ENCODE data around the gene NTSR1.
"Not testable (repeated sequence)": the region's sequence is repeated elsewhere in the genome, so short reads cannot be mapped to it uniquely, and the experiment has no call there.

The NTSR1 gene

DNA sequence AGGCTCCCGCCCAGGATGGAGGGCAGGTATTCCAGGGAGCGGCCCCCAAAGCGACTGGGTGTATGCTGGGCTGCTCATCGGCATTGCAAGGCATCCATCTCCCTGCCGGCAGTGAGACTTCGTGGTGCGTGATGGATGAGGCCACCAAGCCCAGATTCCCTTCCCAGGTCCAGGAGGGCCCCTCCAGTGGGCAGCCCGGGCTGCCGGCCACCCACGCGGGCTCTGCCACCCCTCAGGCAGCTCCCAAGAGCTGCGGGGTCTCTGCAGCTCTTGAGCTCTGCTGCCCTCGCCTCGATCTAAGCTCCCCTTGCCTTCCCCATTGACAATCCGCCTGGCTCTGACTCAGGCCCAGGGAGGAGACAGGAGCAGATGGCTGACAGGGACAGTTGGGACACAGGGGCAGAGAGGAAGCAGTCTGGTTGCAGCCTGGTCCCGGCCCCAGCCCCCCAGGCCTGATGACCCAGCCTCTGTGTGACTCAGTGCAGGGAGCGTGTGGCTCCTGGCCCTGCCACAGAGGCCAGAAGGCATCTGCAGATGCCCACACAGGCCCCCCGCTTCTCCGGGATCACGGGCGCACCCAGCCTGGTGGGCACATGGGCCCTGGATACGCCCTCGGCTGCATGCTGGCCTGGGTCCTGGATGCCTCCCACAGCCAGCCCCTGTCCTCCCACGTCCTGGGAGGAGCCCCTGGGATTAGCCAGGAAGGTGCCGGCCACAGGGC, 33.3 kb upstream of the NTSR1 start:
- peak; percentile 80 to 86 for DNase-seq

DNA sequence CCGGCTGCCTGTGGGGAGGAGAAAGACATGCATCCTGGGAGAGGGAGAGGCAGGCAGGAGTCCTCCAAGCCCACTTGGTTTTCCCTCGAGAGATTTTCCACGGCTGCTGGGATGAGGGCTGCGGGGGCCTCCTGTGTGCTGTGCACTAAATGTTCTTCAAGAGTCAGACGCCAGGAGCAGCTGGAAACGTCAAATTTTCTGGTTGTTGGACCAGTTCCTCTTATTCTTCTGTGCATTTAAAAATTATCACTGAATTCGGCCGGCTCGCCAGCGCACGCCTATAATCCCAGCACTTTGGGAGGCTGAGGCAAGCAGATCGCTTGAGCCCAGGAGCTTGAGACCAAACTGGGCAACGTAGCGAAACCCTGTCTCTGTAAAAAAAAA, 32.8 kb upstream of the NTSR1 start:
- DNase-seq = no peak

DNA sequence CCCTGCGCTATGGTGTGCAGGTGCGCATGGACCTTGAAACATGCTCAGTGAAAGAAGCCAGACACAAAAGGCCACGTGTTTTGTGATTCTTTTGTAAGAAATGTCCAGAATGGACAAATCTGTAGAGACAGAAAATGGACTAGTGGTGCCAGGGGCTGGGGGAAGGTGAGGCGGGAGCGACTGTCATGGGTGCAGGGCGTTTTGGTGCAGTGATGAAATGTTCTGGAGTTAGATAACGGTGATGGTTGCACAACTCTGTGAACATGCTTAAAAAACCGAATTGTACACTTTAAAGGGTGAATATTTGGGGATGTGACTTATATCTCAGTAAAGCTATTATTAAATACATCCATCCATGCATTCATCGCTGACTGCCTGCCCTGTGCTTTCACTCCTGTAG, 31.7 kb upstream of the NTSR1 start:
- no peak for DNase-seq

DNA sequence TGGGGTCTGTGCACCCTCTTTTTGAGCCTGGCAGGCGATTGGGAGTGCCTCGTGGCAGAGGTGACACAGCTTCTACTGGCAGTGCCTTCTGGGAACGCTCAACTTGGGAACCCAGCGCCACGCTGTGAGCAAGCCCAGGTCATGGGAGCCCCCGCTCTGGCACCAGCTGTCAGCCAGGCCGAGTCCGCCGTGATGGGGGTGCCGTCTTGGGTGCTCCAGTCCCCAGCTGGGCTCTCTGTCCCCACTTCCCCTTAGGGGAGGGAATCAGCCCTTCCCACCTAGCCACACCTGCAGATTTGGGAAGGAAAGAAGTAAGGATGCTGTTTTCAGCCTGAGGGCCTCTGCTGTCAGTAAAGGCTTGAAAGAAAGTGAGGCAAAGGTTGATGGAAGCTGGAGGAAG, 31.0 kb upstream of the NTSR1 start:
- DNase-seq = no peak

DNA sequence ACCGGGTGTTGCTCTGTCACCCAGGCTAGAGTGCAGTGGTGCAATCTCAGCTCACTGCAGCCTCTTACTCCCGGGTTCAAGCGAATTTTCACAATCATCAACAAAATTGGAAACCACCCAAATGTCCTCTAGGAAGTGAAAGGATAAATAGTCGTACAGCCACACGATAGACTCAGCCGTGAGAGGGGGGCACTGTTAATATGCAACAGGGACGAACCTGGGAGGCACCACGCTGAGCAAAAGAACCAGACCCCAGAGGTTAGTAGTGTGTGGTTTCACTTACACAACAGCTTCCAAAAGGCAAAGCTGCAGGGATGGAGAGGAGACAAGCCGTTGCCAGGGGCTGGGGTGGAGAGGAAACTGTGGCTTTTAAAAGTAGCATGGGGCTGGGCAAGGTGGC, 30.1 kb upstream of the NTSR1 start:
- DNase-seq = peak; percentile 57 to 72

DNA sequence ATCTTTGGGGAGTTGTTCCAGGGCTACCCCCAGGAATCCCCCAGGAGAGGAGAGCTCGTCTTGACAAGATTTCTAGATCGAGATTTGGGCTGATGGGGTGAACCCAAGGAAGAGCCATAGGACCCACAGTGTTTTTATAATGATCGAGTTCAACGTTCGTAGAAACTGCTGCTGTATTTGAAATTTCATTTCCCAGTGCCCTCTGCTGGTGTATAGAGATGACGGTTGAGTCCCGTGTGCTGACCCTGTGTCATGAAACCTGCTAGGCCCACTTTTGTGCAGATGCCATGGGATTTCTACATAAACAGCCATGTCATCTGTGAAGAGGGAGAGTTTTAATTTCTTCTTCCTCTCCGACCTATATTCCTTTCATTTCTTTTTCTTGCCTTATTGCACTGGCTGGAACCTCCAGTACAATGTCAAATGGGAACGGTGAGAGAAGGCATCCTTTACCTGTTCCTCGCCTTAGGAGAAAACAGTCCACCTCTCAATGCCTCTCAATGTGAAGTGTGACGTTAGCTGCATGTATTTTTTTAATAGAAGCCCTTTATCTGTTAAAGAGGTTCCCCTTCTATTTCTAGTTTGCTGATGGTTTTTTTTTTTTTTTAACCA, 28.6 kb upstream of the NTSR1 start:
- no peak for DNase-seq

DNA sequence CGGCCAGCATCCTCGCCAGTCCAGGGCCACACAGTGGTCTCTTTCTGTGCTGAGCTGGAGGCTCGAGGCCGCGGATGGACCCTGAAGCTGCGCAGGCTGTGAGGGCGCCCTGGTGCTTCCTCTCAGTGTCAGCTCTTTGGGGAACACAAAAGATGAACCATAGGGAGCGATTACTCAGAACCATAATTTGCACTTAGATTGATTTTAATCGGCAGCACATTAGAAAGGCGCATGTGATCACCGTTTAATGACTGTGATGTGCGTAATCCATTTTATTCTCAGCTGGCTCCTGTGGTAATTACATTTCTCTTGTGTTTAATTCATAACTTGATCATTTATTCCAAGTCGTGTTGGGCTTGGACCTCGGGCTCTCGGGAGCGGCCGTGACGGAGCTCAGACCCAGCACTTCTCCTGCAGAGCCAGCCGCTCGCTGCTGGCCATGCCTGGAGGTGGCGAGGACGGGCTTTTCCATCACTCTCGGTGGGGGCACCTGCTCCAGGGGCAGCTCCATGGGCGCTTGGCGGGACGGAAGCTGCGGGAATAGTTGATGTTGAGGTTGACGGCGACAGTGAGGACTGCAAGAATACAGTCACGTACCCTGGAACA, 25.6 kb upstream of the NTSR1 start:
- DNase-seq = no peak

DNA sequence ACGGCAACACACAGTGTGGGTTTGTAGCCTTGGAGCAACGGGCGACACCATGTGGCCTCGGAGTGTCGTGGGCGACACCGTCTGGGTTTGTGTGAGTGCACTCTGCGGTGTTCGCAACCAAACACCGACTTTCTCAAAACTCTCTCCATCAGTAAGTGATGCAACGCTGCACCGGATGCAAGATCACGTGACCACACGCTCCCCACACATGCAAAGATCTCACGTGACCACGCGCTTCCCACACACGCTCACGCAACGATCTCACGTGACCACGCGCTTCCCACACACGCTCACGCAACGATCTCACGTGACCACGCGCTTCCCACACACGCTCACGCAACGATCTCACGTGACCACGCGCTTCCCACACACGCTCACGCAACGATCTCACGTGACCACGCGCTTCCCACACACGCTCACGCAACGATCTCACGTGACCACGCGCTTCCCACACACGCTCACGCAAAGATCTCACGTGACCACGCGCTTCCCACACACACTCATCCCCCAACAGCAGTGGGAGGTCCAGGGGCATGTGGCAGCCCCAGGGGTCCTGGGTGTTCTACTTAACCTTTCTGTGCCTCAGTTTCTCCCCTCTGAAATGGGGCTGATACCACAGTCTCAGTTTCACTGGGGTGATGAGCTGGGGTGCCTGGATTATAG, 24.8 kb upstream of the NTSR1 start:
- DNase-seq = not testable (repeated sequence)

DNA sequence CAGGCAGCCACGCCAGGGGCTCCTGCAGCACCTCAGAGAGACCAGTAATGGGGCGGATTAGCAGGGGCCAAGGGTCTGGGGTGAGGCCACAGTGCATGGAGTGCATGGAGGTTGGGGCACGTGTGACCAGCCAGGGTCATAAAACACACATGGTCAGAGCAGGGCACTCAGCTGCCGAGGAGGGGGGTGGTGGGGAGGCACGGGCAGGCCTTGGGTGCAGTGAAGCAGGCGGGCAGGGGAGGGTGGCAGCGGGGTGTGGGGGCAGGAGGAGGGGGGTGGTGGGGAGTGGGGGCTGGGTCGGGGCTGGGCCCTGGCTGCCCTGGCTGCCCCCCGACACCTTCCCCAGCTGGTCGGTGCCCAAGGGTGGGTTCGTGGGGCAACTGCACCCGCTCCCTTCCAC, 23.7 kb upstream of the NTSR1 start:
- no peak for DNase-seq

DNA sequence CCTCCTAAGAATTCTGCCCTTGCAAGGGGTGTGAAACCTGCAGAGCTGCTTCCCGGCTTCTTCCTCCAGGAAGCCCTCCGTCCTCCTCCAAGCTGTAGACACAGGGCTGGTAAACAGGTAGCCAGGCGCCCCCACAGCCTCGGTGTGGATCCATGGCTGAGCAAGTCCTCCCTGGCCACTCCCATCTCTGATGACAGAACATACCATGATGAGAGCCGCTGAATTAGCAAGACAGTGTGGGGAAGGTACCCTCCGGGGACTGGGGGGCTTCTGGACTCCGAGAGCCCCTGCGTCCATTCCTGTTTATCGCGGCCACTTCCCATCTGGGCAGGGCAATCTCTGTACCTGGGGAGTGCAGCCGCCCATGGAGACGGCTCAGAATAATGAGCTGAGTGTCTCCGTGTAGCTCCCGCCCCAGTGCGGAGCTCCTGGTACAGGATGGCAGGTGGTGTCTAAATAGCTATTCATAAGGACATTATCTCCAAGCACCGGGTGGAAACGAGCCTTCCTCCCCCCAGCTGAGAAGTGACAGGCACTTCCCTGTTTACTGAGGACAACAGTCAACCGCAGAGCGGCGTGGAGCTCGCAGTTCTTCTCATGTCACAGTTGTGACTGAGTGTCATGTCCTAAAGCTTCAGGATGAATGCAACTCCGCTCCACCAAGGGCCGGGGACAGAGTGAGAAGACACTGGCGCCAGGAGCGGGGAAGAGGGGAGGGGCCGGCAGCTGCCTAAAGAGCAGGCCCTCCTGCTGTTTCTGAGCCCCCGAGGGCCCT, 22.7 kb upstream of the NTSR1 start:
- DNase-seq = peak; percentile 75 to 80

DNA sequence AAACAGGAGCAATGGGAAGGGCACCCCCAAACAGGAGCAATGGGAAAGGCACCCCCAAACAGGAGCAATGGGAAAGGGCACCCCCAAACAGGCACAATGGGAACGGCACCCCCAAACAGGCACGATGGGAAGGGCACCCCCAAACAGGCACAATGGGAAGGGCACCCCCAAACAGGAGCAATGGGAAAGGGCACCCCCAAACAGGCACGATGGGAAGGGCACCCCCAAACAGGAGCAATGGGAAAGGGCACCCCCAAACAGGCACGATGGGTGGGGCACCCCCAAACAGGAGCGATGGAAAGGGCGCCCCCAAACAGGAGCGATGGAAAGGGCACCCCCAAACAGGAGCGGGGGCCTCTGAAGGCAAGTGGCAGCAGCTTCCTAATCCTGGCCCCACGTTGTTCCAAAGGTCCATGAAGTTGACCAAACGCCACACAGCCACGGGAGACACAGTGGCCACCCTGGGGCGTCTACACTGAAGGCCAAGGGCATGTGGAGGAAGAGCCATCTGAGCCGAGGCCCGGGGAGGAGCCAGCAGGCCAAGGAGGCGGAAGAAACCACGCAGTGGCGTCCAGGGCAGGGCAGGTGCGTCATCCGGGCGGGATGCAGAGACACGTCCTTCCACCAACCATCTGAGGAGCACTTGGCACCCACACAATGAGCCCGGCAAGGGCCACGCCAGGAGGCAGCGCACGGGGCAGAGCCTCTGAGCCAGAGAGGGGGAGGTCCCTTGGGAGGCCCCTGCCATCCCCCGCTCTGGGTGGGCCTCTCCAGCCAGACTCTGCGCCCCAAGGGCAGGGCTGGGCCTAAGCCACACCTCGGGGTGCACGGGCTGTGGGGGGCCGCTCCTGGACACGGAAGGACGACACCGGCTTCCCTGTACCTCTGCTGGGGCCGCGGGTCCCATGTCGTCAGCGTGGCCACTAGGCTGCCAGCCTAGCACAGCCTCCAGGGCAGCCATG, 21.5 kb upstream of the NTSR1 start:
- no peak for DNase-seq

DNA sequence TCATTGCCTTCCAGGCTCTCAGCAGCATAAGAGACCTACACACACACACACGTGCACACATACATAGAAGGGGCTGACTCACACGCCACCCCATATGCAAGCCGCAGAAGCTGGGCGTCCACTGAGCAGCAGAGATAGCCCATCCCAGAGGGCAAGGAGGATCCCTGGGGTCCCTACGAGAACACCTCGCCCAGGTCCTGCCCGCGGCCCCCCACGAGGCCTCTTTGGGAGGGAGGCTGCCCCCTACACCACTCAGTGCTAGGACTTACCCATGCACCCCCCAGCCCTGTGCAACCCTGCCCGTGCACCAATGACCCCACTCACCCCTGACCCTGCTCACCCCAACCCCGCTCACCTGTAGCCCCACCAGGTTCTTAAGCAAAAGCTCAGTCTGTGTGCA, 20.6 kb upstream of the NTSR1 start:
- no peak for DNase-seq

DNA sequence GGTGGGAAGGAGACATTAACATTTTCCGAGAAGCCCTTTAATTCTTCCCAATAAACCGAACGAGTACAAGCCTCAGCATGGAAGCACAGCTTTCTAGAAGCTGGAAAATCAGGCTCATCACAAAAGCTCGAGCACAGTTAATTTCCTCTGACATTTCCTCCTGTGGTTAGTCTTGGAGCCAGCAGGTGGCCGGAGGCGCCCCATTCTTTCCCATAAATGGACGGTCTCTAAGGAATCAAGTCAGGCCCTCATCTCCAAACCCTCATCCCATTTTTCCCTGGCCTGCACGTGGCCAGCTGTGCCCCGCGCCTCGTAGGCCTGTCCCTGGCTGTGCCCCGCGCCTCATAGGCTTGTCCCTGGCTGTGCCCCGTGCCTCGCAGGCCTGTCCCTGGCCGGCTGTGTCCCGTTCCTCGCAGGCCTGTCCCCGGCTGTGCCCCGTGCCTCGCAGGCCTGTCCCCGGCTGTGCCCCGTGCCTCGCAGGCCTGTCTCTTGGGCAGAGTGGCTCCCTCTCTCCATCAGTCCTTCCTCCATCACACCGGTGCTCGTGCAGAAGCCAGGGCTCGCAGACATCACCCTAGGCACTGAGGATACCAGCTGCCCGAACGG, 19.7 kb upstream of the NTSR1 start:
- DNase-seq = no peak

DNA sequence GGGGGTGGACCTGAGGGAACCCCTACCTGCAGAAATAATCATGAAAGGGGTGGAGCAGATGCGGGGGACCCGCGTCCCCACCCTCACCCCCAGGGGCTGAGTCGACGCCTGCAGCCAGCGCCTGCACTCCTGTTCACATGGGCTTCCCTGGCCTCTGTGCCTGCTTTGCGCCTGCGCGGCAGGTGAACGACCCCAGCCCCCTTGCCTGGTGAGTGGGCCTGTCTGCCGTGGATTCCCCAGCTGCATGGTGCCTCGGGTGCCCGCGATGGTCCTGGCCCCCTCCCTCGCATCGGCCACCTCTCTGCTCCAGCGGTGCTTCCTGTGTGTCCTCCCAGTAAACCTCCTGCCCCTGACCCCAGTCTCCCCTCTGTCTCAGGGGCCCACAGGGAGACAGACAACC, 18.8 kb upstream of the NTSR1 start:
- DNase-seq = no peak

DNA sequence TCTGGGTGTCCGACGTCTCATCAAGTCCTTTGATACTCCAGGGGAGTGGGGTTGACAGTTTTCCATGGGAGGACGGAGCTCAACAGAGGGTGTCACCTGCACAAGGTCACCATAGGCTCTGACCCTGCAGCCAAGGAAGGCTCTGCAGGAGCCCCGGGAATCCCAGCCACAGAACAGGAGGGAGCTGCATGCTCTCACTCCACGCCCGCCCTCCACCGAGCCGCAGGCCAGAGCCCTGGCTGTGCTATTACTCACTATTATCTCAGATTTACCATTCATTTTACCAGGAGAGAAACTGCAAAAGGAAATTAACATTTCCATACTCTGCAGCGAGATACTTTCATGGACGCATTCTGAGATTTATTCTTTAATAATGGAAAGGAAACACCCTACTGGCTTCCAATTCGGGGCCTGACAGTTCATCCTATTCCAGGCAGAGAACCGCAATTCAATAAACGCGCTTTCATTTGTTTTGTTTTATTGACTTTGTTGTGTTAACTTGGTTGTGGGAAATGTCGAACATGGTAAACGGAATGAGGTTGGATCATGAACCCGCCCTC, 18.3 kb upstream of the NTSR1 start:
- DNase-seq = no peak

DNA sequence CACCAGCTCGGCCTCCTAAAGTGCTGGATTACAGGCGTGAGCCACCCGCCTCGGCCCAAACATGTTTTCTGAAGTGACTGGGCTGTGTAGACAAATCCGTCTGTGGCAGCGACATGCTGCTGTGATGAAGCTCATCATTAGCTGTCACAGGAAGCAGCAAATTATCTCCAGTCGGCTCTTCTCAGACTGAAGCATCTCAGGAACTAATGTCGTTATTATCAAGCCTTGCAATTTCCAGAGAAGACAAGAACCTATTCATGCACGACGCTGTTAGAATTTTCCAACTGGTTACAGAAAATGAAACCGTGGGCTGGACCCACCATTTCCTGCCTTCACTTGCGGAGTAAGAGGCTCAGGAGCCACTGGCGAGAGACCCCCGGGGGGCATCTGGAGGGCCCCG, 17.1 kb upstream of the NTSR1 start:
- no peak for DNase-seq

DNA sequence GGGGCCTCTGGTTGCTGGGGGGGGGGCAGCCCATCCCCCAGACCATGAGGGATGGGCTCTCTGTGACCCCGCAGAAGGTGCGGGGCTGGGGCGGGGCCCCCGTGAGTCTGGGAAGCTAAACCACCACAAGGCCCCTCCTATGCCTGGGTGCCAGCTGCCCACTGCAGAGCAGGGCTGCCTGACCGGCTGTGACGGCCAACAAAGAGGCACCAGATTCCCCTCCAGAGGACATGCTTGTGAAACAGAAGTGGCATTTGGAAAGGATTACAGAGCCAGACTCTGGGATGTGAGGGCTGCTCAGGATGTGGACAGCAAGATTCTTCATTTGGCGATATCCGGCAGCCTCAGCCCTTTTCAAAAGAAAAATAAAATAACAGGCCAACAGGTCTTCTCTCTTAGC, 16.5 kb upstream of the NTSR1 start:
- no peak for DNase-seq

DNA sequence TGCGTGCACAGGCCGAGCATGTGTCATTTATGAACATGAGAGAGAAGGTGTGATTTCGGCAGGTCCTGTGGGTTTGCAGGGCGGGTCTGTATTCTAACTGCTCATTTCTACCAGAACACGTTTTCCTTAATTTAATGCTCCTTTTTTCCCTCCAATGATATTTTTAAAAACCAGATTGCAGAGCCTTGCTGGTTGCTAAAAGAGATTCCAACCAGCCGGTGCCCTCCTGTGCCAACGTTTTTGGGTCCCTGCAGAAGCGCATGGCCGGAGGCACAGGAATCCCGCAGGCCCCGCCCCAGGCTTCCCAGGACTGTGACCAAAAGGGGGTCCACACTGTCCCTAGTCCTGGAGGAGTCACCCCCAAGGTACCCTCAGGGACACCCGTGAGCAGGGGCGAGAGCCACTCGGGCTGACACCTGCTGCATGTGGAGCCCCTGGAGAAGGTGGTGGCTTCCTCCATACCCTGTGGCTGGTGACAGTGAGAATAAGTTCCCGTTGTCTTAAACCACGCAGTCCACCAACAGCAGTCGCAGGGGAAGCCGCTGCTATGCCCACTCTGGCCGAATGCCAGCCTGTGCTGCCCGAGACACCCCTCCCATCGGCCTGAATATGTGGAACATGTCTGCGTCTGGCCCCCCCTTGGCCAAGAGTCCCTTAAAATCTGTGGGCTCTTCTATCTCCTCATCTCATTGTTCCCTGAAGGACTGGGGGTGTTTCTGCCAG, 15.7 kb upstream of the NTSR1 start:
- no peak for DNase-seq

DNA sequence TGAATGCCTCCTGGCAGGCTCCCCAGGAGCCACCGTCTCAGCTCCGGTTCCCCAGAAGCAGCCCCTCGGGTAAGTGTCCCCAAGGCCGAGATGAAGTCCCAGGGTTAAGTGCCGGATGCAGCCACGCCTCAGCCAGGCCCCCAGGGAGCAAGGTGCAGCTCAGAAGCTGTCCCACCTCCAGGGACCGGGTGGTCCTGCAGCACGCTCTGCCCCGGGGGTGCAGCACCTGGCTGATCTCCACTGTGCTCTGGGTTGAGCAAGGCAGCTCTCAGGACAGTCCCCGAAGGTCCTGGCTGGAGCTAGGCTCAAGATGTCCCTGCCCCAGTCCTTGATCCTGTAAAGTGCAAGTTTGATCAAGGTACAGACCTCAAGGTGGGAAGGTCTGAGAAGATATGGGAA, 15.1 kb upstream of the NTSR1 start:
- DNase-seq = no peak

DNA sequence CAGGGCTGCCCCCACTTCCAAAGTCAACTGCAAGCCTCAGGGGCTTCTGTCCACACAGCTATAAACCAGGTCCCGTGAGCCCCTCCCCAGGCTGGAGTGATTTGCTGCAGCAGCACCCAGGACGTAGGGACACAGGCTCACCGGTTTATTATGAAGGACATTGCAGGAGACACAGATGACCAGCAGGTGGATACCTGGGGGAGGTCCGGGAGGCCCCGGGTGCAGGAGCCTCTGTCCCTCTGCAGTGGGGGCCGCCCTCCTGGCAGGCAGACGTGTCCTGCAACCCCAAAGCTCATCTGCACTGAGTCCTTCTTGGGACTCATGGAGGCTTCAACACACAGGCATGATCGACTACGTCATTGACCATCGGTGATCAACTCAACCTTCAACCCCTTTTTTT, 14.5 kb upstream of the NTSR1 start:
- DNase-seq = no peak

DNA sequence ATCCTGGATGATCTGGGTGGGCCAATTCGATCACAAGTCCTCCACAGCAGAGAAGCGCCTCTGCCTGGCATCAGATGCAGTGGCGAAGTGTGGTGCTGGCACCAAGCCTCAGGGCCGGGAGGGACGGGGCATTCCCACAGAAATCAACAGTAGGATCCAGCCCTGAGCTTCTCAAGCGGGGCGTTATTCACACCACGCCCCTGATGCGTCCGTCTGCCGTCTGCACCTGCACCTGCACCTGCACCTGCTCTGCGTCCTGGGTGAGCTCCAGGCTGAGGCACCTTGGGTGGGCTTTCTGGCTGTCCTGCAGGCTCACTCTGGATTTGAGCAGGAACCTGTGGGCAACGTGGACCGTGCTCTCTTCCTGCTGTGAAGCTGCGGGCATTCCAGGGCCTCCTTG, 13.8 kb upstream of the NTSR1 start:
- no peak for DNase-seq

Measured in inflammatory macrophage treated with lipopolysaccharide for 1 hour (primary cell).